ENCODE results near the gene KRTCAP3.

DNA sequence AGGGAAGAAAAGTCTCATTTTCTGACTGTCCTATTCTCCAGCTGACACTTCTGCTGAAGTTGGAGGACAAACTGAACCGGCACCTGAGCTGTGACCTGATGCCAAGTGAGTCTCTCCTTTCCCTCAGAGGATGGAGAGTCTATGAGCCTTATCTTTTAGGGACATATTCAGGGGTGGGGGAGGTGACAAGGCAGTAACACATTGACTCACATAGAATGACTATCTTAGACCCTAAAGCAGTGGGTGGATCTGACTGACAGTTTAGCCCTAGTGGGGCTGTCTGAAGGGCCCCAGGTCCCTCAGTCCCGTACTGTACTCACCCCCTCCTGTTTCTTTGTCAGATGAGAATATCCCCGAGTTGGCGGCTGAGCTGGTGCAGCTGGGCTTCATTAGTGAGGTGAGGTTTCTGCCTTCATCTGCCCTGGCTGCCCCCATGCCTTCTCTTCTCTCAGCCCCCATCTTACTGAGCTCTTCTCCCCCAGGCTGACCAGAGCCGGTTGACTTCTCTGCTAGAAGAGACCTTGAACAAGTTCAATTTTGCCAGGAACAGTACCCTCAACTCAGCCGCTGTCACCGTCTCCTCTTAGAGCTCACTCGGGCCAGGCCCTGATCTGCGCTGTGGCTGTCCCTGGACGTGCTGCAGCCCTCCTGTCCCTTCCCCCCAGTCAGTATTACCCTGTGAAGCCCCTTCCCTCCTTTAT, 805 bp upstream of the KRTCAP3 start:
- TF ChIP-seq, protein P1, sequence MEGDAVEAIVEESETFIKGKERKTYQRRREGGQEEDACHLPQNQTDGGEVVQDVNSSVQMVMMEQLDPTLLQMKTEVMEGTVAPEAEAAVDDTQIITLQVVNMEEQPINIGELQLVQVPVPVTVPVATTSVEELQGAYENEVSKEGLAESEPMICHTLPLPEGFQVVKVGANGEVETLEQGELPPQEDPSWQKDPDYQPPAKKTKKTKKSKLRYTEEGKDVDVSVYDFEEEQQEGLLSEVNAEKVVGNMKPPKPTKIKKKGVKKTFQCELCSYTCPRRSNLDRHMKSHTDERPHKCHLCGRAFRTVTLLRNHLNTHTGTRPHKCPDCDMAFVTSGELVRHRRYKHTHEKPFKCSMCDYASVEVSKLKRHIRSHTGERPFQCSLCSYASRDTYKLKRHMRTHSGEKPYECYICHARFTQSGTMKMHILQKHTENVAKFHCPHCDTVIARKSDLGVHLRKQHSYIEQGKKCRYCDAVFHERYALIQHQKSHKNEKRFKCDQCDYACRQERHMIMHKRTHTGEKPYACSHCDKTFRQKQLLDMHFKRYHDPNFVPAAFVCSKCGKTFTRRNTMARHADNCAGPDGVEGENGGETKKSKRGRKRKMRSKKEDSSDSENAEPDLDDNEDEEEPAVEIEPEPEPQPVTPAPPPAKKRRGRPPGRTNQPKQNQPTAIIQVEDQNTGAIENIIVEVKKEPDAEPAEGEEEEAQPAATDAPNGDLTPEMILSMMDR (IDR thresholded peaks at IDR 0.05; ENCODE audit: extremely low read depth in 1 of 2, insufficient read depth in 1 of 2, low read depth in 1 of 2, low read length in 2 of 2), result no peak
- TF ChIP-seq POLR2AphosphoS5 (IDR thresholded peaks at IDR 0.05; ENCODE audit: insufficient read depth, low read depth, low read length), result no peak
- TF ChIP-seq JUN (IDR thresholded peaks at IDR 0.05; ENCODE audit: borderline replicate concordance, insufficient read depth, insufficient read length, low read depth), result no peak
- TF ChIP-seq FOS (IDR thresholded peaks at IDR 0.05; ENCODE audit: borderline replicate concordance, insufficient read depth, low read length), result no peak
